A549 (cell line): Measurements from ENCODE around the gene LAMA2. TPM values are rescaled to one million over a fixed set of nuclear protein-coding genes. Genes with fewer than 3 reads are reported as not detected.

Experiments
- ATAC-seq, 2 experiments: fragments of 200-7000 bp in 1 of 2; fragments of >200 bp in 1 of 2; cut with Nextera tagmentation in 1 of 2; cut with Tn5 transposase in 1 of 2; 3 replicates each; pipeline versions ENCODE4 v1.8.0 to v1.9.1; 2018 to 2020; ENCODE audit warnings: mild to moderate bottlenecking in 1 of 2, moderate library complexity in 1 of 2
- CTCF ChIA-PET: fragments of 300-600 bp; sonication (Branson Sonifier 250); formaldehyde crosslinking; extraction: SDS; loops from one replicate; lab custom pipeline; 2021; ENCODE audit warnings: antibody characterized with exemption, inconsistent platforms; lab: Yijun Ruan, JAX
- POLR2A ChIA-PET: fragments of 350-600 bp; formaldehyde crosslinking; extraction: SDS; loops from one replicate; lab custom pipeline; 2021; ENCODE audit warnings: antibody characterized with exemption, inconsistent platforms; lab: Yijun Ruan, JAX
- DNase-seq, 2 experiments: peaks; one replicate each; pipeline versions ENCODE4 v3.0.0 to v3.0.0-alpha.2; 2011 to 2016; ENCODE audit warnings: low read depth in 1 of 2, low spot score in 1 of 2
- FAIRE-seq: peaks from 2 replicates; lab custom pipeline; 2011; peaks lifted over from hg19 to GRCh38; lab: Jason Lieb, UNC
- H3K27ac ChIP-seq, 2 experiments: fragments of >200 bp; sonication (Bioruptor Twin); formaldehyde crosslinking; 3 replicates each; pipeline ENCODE4 v1.5.1; 2016 to 2017
- H3K4me1 ChIP-seq: fragments of >200 bp; sonication (Bioruptor Twin); formaldehyde crosslinking; 3 replicates; pipeline ENCODE4 v1.6.1; 2016
- H3K4me2 ChIP-seq: fragments of >200 bp; sonication (Bioruptor Twin); formaldehyde crosslinking; 3 replicates; pipeline ENCODE4 v1.6.1; 2016
- H3K4me3 ChIP-seq: fragments of >200 bp; sonication (Bioruptor Twin); formaldehyde crosslinking; 3 replicates; pipeline ENCODE4 v1.5.1; 2016
- H3K9me3 ChIP-seq: fragments of >200 bp; sonication (Bioruptor Twin); formaldehyde crosslinking; 3 replicates; pipeline ENCODE4 v1.6.1; 2016
- CBX2 ChIP-seq: fragments of 200-600 bp; sonication (generic); IDR thresholded peaks from 2 replicates; pipeline ENCODE4 v1.6.1; 2016; ENCODE audit warnings: low read depth, mild to moderate bottlenecking, borderline replicate concordance
- CHD4 ChIP-seq: fragments of 200-600 bp; sonication (generic); IDR thresholded peaks from 2 replicates; pipeline ENCODE4 v1.6.1; 2016; ENCODE audit warnings: antibody characterized with exemption, mild to moderate bottlenecking, borderline replicate concordance
- EHF ChIP-seq: fragments of 250-450 bp; sonication (Bioruptor Pico); IDR thresholded peaks from 2 replicates; pipeline ENCODE4 v1.5.0; 2020; ENCODE audit warnings: mild to moderate bottlenecking
- EP300 ChIP-seq, 2 experiments: fragments of >200 bp; sonication (Bioruptor Twin); formaldehyde crosslinking; IDR thresholded peaks; 2 replicates in 1 of 2; 3 replicates in 1 of 2; pipeline ENCODE4 v1.6.1; 2016 to 2017
- FOSL2 ChIP-seq, 2 experiments: fragments of 450-650 bp in 1 of 2; fragments of >200 bp in 1 of 2; sonication (Bioruptor Twin) in 1 of 2; formaldehyde crosslinking; IDR thresholded peaks; 2 replicates each; pipeline versions ENCODE4 v1.5.0 to v1.6.1; 2016 to 2020; ENCODE audit warnings: mild to moderate bottlenecking in 1 of 2, moderate library complexity in 1 of 2
- FOXS1 ChIP-seq: fragments of 250-450 bp; sonication (Bioruptor Pico); IDR thresholded peaks from 2 replicates; pipeline ENCODE4 v1.5.0; 2020; ENCODE audit warnings: mild to moderate bottlenecking, moderate library complexity
- HEYL ChIP-seq: fragments of 250-450 bp; sonication (Bioruptor Pico); IDR thresholded peaks from 2 replicates; pipeline ENCODE4 v1.8.0; 2021; ENCODE audit warnings: mild to moderate bottlenecking, moderate library complexity
- HOXB13 ChIP-seq: fragments of 250-450 bp; sonication (Bioruptor Pico); IDR thresholded peaks from 2 replicates; pipeline ENCODE4 v1.5.0; 2020; ENCODE audit warnings: low read depth, mild to moderate bottlenecking, moderate library complexity
- JUNB ChIP-seq: fragments of >200 bp; sonication (Bioruptor Twin); formaldehyde crosslinking; IDR thresholded peaks from 2 replicates; pipeline ENCODE4 v1.6.1; 2016
- KDM5A ChIP-seq: fragments of 200-600 bp; sonication (generic); IDR thresholded peaks from 2 replicates; pipeline ENCODE4 v1.6.1; 2016; ENCODE audit warnings: antibody characterized with exemption, mild to moderate bottlenecking
- PHF8 ChIP-seq: fragments of 200-600 bp; sonication (generic); IDR thresholded peaks from 2 replicates; pipeline ENCODE4 v1.6.1; 2016; ENCODE audit warnings: low read depth, mild to moderate bottlenecking, antibody characterized with exemption, moderate library complexity, borderline replicate concordance
- POLR2A ChIP-seq: IDR thresholded peaks from 2 replicates; pipeline ENCODE4 v1.6.1; 2012; ENCODE audit warnings: mild to moderate bottlenecking, low read length
- RAD21 ChIP-seq, 2 experiments: fragments of >200 bp in 1 of 2; sonication (Bioruptor Twin) in 1 of 2; formaldehyde crosslinking in 1 of 2; IDR thresholded peaks in 1 of 2; conservative IDR thresholded peaks in 1 of 2; 2 replicates in 1 of 2; 3 replicates in 1 of 2; pipeline ENCODE4 v1.6.1; 2012 to 2018; ENCODE audit warnings: inconsistent platforms in 1 of 2
- RCOR1 ChIP-seq: fragments of 150-350 bp; IDR thresholded peaks from 2 replicates; pipeline ENCODE4 v1.6.1; 2014; ENCODE audit warnings: antibody characterized with exemption, low read length, low read depth
- RNF2 ChIP-seq: fragments of 200-600 bp; sonication (generic); IDR thresholded peaks from 2 replicates; pipeline ENCODE4 v1.6.1; 2016; ENCODE audit warnings: low read depth, mild to moderate bottlenecking, antibody characterized with exemption, moderate library complexity, borderline replicate concordance
- SMC3 ChIP-seq: fragments of >200 bp; sonication (Bioruptor Twin); formaldehyde crosslinking; IDR thresholded peaks from 3 replicates; pipeline ENCODE4 v1.6.1; 2018; ENCODE audit warnings: inconsistent platforms
- TP53 ChIP-seq: fragments of 250-450 bp; sonication (Bioruptor Pico); IDR thresholded peaks from 2 replicates; pipeline ENCODE4 v1.5.0; 2021; ENCODE audit warnings: mild to moderate bottlenecking, moderate library complexity
- ZNF302 ChIP-seq: fragments of 250-450 bp; sonication (Bioruptor Pico); IDR thresholded peaks from 2 replicates; pipeline ENCODE4 v1.9.0; 2021; ENCODE audit warnings: inconsistent platforms, mild to moderate bottlenecking, moderate library complexity
- ZSCAN20 ChIP-seq: fragments of 250-450 bp; sonication (Bioruptor Pico); IDR thresholded peaks from 2 replicates; pipeline ENCODE4 v1.8.0; 2022; ENCODE audit warnings: mild to moderate bottlenecking, moderate library complexity
- WGBS: methylation state at CpG from one replicate; pipeline ENCODE4 v1.1.6; 2017; ENCODE audit errors: missing lambda C conversion rate; 5-methylcytosine and 5-hydroxymethylcytosine counted together
- polyA plus RNA-seq, 4 experiments: library from polyadenylated mRNA; depleted of rRNA in 3 of 4; stranded (reverse); fragments of >200 nt; fragmentation: RNase III in 1 of 4; extraction: RNeasy Plus Mini Kit Qiagen cat#74134 plus additional on column Dnase treatment in 1 of 4; gene quantifications; 2 replicates in 3 of 4; 3 replicates in 1 of 4; pipeline ENCODE4 v1.2.3, GENCODE V29; 2011 to 2017
- TF ChIP-seq, protein P1 (sequence below): fragments of 150-350 bp; IDR thresholded peaks from 2 replicates; pipeline ENCODE4 v1.6.1; 2014; ENCODE audit warnings: low read depth, mild to moderate bottlenecking, low read length
- TF ChIP-seq, protein P2 (sequence below): IDR thresholded peaks from 2 replicates; pipeline ENCODE4 v1.6.1; 2012; ENCODE audit warnings: low read depth, borderline replicate concordance
- TF ChIP-seq, protein P3 (sequence below): fragments of 250-450 bp; sonication (Bioruptor Pico); IDR thresholded peaks from 2 replicates; pipeline ENCODE4 v1.5.0; 2020; ENCODE audit warnings: low read depth, mild to moderate bottlenecking, moderate library complexity
- TF ChIP-seq, protein P4 (sequence below): fragments of >200 bp; sonication (Bioruptor Twin); formaldehyde crosslinking; IDR thresholded peaks from 2 replicates; pipeline ENCODE4 v1.6.1; 2016
- TF ChIP-seq, protein P5 (sequence below): fragments of 450-650 bp; IDR thresholded peaks from 2 replicates; pipeline ENCODE4 v1.6.1; 2014; ENCODE audit warnings: antibody characterized with exemption
- TF ChIP-seq, protein P6 (sequence below): fragments of >200 bp; sonication (Bioruptor Twin); formaldehyde crosslinking; IDR thresholded peaks from 3 replicates; pipeline ENCODE4 v1.6.1; 2016

LAMA2 gene
- polyA plus RNA-seq, 2 of the 4 experiments (the other 2 are of a cell fraction): 0.21 to 1.3 TPM

DNA sequence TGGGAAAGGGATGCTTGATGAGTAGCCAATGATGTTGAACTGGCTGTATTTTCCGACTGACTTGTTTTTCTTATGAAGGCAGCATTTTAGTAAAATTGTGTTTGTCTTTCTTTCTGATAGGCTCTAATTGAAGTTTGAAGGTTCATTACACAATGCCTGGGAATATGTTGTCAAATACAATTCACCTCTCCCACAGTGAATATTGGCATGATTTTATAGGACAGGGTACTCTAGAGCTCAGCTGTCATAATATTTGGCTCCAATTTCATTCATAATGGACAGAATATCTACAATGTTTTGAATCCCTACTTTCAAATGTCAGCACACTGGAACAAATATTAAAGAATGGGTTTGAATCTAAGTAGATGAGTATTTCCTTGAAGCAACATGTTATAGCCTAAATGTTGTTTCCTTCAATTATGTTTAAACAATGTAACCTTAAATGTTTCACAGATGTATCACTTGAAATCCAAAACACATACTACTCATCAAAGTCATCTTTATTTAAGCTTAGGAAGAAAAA is 81.4 kb downstream of the LAMA2 start:
- POLR2A ChIA-PET: no interaction called here
- no peak for FAIRE-seq
- TF ChIP-seq SMC3: no peak
- TF ChIP-seq ZNF302 (CRISPR knock-in tag): no peak
- no peak for DNase-seq
- ATAC-seq: no peak
- CTCF ChIA-PET: no interaction called here
- Histone ChIP-seq H3K4me2 (no peak overlapping the region), H3K27ac (no peak overlapping the region), H3K4me3 (no peak overlapping the region), H3K4me1 (no peaks in the 10 kb centered on the region), H3K9me3 (no peaks in the 10 kb centered on the region)
- 19% methylated on average over 1 of the region's 1 CpG for WGBS

DNA sequence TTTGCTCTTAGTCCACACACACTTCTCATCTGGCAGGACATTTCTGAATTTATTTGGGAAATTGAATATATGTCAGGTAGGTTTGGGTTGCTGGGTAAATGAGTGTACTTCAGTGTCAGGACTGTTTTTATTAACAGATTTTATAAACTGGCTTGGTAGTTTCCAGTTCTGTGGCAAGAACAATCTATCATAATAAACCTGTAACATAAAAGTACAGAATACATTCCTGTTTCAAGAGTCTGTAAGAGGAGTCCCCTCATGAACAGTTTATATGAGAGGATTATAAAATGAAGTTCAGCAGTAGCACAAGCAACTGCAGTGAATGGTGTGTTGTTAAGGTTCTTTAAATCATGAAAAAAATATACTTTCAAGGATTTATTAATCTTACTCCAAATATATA is 81.8 kb downstream of the LAMA2 start:
- FAIRE-seq: no peak
- no peak for DNase-seq
- TF ChIP-seq PHF8 (no peak), EHF (CRISPR knock-in tag) (no peak), RCOR1 (no peak), EP300 (IDR thresholded peaks at IDR 0.05) (no peak), RNF2 (no peak), JUNB (no peak), FOSL2 (IDR thresholded peaks at IDR 0.05) (no peak), FOSL2 (CRISPR knock-in tag; IDR thresholded peaks at IDR 0.05) (no peak), ZSCAN20 (no peak), ZNF302 (CRISPR knock-in tag) (no peak), HOXB13 (CRISPR knock-in tag) (no peak), RAD21 (conservative IDR thresholded peaks at IDR 0.05 in 1 of 2, IDR thresholded peaks at IDR 0.05 in 1 of 2) (no peak), HEYL (CRISPR knock-in tag) (no peak)
- TF ChIP-seq, protein P1, sequence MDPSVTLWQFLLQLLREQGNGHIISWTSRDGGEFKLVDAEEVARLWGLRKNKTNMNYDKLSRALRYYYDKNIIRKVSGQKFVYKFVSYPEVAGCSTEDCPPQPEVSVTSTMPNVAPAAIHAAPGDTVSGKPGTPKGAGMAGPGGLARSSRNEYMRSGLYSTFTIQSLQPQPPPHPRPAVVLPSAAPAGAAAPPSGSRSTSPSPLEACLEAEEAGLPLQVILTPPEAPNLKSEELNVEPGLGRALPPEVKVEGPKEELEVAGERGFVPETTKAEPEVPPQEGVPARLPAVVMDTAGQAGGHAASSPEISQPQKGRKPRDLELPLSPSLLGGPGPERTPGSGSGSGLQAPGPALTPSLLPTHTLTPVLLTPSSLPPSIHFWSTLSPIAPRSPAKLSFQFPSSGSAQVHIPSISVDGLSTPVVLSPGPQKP: no peak
- TF ChIP-seq, protein P2, sequence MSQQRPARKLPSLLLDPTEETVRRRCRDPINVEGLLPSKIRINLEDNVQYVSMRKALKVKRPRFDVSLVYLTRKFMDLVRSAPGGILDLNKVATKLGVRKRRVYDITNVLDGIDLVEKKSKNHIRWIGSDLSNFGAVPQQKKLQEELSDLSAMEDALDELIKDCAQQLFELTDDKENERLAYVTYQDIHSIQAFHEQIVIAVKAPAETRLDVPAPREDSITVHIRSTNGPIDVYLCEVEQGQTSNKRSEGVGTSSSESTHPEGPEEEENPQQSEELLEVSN: no peak
- TF ChIP-seq, protein P3, sequence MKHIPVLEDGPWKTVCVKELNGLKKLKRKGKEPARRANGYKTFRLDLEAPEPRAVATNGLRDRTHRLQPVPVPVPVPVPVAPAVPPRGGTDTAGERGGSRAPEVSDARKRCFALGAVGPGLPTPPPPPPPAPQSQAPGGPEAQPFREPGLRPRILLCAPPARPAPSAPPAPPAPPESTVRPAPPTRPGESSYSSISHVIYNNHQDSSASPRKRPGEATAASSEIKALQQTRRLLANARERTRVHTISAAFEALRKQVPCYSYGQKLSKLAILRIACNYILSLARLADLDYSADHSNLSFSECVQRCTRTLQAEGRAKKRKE (CRISPR knock-in tag): no peak
- ChIA-PET POLR2A (no interaction called here), CTCF (no interaction called here)
- ATAC-seq: no peak
- Histone ChIP-seq H3K4me1 (no peaks in the 10 kb centered on the region), H3K9me3 (no peaks in the 10 kb centered on the region), H3K27ac (no peak overlapping the region), H3K4me3 (no peak overlapping the region), H3K4me2 (no peak overlapping the region)

DNA sequence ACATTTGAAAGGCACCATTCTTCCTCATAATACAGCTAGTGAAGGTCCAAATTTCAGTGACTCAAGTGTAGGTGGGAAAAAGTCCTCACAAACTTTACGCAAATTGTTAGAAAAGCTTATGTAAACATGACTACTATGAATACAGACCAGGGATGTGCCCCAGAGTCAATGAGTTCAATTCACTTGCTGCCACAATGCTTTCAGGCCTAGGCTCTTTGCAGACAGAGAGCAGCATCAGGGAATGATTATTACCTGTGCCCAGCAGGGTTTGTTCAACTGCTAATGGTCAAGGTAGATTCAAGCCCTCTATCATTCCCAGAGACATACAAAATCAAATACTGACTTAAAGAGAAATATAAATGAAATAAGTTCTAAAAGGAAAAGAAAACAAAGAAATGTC is 84.0 kb downstream of the LAMA2 start:
- WGBS: 94% methylated on average over 1 of the region's 1 CpG

DNA sequence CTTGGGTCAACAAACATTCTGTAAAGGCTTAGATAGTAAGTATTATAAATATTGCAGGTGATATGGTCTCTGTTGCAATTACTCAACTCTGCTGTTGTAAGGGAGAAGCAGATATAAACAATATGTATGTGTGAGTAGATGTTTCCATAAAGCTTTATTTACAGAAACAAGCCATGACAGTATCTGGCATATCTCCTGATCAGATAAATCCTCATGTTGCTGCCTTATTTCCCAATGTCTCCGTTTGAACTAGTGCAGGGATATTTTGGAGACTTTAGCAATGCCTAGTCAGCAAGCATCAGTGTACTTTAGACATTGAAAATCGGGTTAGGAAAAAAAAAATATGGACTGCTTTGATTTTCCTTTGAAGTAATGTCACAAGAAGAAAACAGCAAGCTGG is 96.1 kb downstream of the LAMA2 start:
- Histone ChIP-seq H3K27ac (no peak overlapping the region), H3K4me1 (no peaks in the 10 kb centered on the region), H3K9me3 (no peaks in the 10 kb centered on the region), H3K4me3 (no peak overlapping the region), H3K4me2 (no peak overlapping the region)
- no peak for FAIRE-seq
- ChIA-PET CTCF (interaction anchor here (0.9 kb wide), 1 partner anchor 11 kb away, joined by 3 read pairs; no protein-coding TSS in a partner anchor), POLR2A (no interaction called here)
- 3% methylated on average over 2 of the region's 2 CpGs for WGBS
- no peak for DNase-seq
- no peak for ATAC-seq
- TF ChIP-seq CHD4: no peak
- TF ChIP-seq, protein P4, sequence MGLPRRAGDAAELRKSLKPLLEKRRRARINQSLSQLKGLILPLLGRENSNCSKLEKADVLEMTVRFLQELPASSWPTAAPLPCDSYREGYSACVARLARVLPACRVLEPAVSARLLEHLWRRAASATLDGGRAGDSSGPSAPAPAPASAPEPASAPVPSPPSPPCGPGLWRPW: no peak
- TF ChIP-seq KDM5A: no peak
- TF ChIP-seq, protein P5, sequence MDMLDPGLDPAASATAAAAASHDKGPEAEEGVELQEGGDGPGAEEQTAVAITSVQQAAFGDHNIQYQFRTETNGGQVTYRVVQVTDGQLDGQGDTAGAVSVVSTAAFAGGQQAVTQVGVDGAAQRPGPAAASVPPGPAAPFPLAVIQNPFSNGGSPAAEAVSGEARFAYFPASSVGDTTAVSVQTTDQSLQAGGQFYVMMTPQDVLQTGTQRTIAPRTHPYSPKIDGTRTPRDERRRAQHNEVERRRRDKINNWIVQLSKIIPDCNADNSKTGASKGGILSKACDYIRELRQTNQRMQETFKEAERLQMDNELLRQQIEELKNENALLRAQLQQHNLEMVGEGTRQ: no peak
- no peak for TF ChIP-seq JUNB
- TF ChIP-seq EP300 (IDR thresholded peaks at IDR 0.05): no peak
- TF ChIP-seq, protein P1: no peak
- TF ChIP-seq, protein P6, sequence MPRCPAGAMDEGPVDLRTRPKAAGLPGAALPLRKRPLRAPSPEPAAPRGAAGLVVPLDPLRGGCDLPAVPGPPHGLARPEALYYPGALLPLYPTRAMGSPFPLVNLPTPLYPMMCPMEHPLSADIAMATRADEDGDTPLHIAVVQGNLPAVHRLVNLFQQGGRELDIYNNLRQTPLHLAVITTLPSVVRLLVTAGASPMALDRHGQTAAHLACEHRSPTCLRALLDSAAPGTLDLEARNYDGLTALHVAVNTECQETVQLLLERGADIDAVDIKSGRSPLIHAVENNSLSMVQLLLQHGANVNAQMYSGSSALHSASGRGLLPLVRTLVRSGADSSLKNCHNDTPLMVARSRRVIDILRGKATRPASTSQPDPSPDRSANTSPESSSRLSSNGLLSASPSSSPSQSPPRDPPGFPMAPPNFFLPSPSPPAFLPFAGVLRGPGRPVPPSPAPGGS: no peak
- TF ChIP-seq, protein P2: no peak

More for the DNA sequence above, 84.0 kb downstream of the LAMA2 start:
- TF ChIP-seq CBX2 (no peak), TP53 (CRISPR knock-in tag) (no peak), FOXS1 (no peak), POLR2A (no peak)
- TF ChIP-seq, all 56 proteins: peak for 0
- no peak overlapping the region for H3K4me2 ChIP-seq
- no peak for FAIRE-seq
- H3K4me3 ChIP-seq: no peak overlapping the region
- ATAC-seq: no peak
- ChIA-PET CTCF (interaction anchor here (0.6 kb wide), 1 partner anchor 1504 kb away, joined by 3 read pairs; no protein-coding TSS in a partner anchor), POLR2A (no interaction called here)
- no peaks in the 10 kb centered on the region for H3K4me1 ChIP-seq
- H3K27ac ChIP-seq: no peak overlapping the region
- DNase-seq: no peak
- H3K9me3 ChIP-seq: no peaks in the 10 kb centered on the region
